Thyroid gland (tissue), 4 donors: ENCODE data around the gene COG5.

Source experiments
- CTCF ChIP-seq, 6 experiments: fragments of 200-600 bp in 3 of 6; fragments of 450-650 bp in 3 of 6; sonication (generic) in 3 of 6; IDR thresholded peaks; one replicate each; pipeline ENCODE4 v1.5.1; 2016 to 2019; ENCODE audit warnings: antibody characterized with exemption in 6 of 6, mild to moderate bottlenecking in 2 of 6, inconsistent platforms in 1 of 6, moderate library complexity in 1 of 6
- POLR2A ChIP-seq, 2 donors: fragments of 450-650 bp; IDR thresholded peaks; one replicate each; pipeline ENCODE4 v1.6.1; 2017; ENCODE audit warnings: antibody characterized with exemption in 2 of 2, mild to moderate bottlenecking in 2 of 2, moderate library complexity in 1 of 2

DNA sequence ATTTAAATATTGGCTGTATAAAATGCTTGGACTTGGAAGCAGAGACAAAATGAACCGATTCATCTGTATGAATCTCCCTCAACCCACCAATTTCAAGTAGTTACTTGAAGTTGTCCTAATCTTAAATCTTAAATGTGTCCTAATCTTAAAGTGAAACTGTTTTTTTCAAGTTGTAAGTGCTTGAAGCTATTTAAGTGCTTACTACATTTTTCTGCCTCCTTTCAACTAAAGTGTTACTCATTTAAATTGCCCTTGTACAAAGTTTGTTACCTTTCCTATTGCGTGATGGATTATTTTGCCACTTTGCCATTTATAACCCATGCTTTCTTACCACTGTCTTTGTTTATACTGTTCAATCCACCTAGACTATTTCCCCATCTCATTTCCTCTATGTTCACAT lies 19.2 kb upstream of the COG5 start:
- TF ChIP-seq CTCF (IDR thresholded peaks at IDR 0.05), result no peak
- no peak for TF ChIP-seq POLR2A (IDR thresholded peaks at IDR 0.05)
